Activated T-cell treated with anti-CD3 and anti-CD28 coated beads for 24 hours (primary cell): Measurements from ENCODE around the gene PDZD7.

Experiments
- DNase-seq: peaks from one replicate; pipeline ENCODE4 v3.0.0-alpha.2; 2020; ENCODE audit warnings: low read depth

PDZD7 gene

GRCh38 chr10:101031128-101031795 lies at the start of gene PDZD7, which contains the start of gene SFXN3:
PDZD7 (minus strand) TSS chr10:101031129; CDS start chr10:101030219, 910 bp downstream.
SFXN3 (plus strand) TSS chr10:101031234; CDS start chr10:101034695, 3,461 bp downstream.
- DNase-seq: peak; percentile 91

DNA sequence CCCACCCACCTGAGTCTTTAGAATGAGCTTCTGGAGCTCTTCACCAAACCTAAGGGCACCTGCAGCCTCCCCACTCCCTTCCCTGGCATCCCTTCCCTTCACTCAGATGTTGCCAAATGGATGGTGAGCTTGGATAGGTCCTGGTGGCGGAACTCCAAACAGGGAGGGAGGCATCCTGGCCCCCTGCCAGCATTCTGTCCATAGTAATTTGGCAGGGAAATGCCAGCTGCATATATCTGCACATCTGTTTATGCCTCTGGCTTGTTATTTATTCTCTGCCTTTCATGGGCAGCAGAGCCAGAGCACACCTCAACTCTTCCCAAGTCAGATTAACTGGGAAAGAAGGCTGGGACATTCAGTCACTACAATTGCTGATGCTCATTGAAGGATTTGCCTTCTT lies 48.9 kb upstream of the PDZD7 start:
- DNase-seq: no peak

DNA sequence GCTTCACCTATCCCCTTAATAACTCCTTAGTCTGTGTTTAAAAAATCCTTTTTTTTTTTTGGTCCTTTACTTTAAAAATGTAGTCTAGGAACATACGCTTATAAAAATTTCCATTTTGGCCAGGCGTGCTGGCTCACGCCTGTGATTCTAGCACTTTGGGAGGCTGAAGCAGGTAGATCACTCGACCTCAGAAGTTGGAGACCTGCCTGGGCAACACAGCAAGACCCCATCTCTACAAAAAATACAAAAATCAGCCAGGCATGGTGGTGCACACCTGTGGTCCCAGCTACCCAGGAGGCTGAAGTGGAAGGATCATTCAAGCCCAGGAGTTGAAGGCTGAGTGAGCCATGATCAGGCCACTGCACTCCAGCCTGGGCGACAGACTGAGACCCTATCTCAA lies 45.7 kb upstream of the PDZD7 start:
- DNase-seq: no peak

DNA sequence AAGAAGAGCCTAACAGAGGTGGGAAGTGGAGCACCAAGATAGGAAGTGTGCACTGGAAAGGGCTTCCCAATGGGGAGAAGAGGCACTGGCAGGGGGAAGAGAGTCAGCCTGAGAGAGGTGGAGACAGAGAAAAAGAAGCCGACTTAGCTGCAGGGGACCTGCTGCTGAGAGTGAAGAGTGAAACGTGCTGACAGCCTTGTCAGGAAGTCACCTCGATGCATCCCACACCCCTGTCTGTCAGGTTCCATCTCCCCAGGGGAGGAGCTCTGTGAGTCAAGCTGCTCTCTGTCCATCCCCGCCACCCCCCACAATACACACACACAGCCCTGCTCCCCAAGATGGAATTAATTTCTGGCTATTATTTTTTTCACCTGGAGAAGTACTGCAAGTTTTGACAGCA lies 44.8 kb upstream of the PDZD7 start:
- no peak for DNase-seq

DNA sequence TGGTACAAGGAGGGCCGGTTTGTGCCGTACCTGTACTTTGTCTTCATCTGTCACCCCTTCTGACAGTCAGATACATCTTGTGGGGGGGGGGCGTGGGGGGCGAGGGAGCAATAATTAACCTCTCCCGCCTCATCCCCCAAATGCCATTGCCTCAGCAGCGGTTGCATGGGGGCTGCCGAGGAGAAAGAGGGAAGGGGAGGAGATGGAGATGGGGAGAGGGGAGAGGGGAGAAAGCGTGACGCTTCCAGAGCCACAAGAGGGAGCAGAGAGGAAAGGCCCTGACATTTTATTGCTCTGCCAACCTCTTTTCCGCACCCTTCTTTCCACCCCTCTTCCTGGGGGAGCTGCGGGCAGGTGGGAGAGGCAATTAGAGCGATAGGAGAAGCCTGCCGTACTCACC lies 42.7 kb upstream of the PDZD7 start:
- no peak for DNase-seq

GRCh38 chr10:101072923-101073322 lies 42.0 kb upstream of the PDZD7 start:
- no peak for DNase-seq

GRCh38 chr10:101071885-101072433 lies 41.0 kb upstream of the PDZD7 start:
- no peak for DNase-seq

DNA sequence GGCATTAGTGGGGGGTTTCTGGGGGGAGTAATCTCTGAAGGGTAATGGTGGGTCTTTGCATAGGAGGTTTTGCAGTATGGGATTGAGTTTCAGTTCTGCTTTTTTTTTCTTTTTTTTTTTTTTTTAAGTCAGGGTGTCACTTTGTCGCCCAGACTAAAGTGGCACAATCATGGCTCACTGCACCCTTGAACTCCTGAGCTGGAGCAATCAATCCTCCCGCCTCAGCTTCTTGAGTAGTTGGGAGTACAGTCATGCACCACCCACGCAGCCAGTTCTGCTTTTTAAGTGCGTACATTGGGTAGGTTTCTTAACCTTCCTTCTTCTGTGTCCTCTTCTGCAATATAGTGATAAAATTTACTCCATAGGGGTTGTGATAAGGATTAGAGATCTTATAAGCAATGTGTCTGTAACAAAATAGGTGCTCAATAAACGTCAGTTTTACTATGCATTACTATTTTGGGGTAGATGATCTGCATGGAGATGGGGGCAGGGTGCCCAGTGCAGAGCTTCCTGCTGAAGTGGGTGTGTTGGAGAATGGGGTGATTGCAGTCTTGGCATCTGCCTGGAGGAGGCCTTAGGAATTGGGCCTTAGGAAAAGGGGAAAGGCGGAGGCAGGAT lies 40.4 kb upstream of the PDZD7 start:
- no peak for DNase-seq

- no peak for DNase-seq
Observed at GRCh38 chr10:101070098-101070497, 39.2 kb upstream of the PDZD7 start.

GRCh38 chr10:101069441-101069840 lies 38.5 kb upstream of the PDZD7 start:
- no peak for DNase-seq

DNA sequence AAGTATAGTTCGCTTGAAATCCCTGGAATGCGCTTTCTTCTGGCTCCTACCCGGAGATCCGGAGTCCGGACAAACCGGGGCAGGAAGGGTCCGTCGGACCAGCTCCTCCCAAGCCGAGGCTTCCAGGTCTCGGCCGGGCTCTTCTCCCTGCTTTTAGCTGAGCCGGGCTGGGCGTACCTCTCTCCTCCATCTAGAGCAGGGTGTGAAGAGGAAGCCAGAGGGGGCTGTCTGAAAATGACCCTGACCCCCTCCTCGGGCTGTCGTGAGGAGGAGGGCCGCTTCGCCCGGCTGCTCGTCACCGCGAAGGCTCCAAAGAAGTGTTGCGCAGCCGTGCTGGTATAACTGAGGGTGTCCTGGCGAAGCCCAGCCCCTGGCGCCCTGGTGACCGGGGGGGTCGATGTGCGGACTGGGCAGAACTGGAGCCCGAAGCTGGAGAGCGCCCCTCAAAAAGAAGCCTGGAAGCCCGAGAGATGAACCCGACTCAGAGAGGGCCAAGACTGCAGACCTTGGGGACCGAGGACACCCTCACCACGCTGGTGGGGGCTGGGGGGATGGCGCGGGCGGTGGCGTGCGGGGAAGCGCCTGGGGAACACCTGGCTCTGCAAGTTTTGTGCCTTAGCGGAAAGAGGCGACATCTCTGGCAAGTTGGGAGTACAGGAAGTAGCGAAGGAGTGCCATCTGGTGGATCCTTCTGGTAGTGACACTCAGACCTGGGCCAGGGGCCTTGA lies 36.6 kb upstream of the PDZD7 start:
- peak; percentile 72 for DNase-seq

DNA sequence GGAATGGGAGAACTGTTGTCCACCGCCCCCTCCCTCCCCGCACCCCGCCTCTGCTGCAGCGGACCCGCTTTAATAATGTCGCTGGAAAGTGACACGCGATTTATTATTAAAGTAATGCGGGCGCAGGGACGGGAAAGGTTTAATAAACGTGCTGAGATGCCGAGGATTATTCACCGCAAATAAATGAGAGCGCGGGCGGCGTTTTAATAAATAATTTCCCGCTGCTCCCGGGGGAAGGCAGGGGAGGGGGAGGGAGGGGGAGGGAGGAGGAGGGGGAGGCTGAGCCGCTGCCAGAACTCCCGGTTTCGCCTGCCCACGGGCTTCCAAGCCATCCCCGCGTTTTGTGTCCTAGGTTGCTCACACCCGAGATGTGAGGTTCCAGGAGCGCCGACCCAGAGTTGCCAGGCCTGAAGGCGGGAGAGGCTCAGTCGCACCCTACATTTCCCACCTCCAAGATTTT lies 36.0 kb upstream of the PDZD7 start:
- DNase-seq: no peak

- DNase-seq: no peak
Observed at GRCh38 chr10:101066146-101066895, 35.4 kb upstream of the PDZD7 start.

DNA sequence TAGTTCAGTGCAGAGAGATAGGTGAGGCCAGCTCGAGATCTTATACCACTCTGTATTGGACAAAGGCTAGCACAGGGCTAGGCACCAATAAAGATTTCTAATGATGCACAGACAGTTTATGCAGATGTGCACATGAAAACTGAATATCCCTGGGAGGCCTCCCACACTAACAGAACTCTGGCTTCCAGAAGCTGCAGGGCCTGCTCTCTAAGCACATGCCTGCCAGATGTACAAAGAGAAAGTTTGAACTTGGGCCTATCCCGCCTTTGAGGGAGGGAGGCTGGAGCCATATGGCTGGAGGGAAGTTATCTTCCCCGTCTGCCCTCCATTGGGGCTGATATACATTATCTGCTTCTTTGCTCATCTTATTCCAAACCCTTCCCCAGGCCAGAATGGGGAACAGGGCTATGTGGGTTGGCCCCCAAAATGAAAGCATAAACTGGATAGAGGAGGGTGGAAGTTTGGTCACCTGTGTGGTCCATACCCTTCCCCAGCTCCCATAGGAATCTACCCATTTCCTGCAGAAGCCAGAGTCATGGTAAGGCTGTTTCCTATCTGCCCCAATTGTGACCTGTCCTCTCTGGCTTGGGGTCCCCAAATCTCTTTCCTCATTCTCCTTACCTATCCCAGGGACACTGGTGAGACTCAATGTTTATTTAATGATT lies 34.7 kb upstream of the PDZD7 start:
- DNase-seq: no peak

- DNase-seq: no peak
Observed at GRCh38 chr10:101064415-101065030, 33.6 kb upstream of the PDZD7 start.

- no peak for DNase-seq
Observed at GRCh38 chr10:101063548-101064414, 32.9 kb upstream of the PDZD7 start.

GRCh38 chr10:101063050-101063525 lies 32.2 kb upstream of the PDZD7 start:
- DNase-seq: no peak

DNA sequence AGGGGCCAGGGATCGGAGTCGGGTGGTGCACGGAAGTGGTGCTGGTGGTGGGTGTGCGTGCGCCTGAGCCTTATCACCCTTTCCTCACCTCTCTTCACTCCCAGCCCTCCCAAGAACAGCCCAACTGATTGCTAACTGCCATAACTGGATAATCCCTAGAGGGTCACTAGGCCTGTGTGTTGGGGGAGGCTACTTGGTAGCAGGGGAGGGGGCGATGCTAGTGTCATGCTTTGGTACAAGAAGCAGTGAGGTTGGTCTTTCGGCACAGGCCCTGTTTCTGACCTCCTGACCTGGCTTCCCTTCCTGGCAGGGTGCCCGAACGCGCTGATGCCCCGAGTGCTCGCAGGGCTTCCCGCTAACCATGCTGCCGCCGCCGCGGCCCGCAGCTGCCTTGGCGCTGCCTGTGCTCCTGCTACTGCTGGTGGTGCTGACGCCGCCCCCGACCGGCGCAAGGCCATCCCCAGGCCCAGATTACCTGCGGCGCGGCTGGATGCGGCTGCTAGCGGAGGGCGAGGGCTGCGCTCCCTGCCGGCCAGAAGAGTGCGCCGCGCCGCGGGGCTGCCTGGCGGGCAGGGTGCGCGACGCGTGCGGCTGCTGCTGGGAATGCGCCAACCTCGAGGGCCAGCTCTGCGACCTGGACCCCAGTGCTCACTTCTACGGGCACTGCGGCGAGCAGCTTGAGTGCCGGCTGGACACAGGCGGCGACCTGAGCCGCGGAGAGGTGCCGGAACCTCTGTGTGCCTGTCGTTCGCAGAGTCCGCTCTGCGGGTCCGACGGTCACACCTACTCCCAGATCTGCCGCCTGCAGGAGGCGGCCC lies 31.5 kb upstream of the PDZD7 start:
- no peak for DNase-seq

GRCh38 chr10:101061624-101062231 lies 30.8 kb upstream of the PDZD7 start, which contains the start of gene KAZALD1:
KAZALD1 (plus strand) TSS chr10:101061989; CDS start chr10:101062593, 604 bp downstream.
- DNase-seq: no peak
